K562 (cell line): Measurements from ENCODE around the gene ALOX5. TPM values are rescaled to one million over a fixed set of nuclear protein-coding genes. Genes with fewer than 3 reads are reported as not detected.
A peak's percentile ranks its signal among the peaks of the same experiment; 100 is the strongest.

Source experiments
- ATAC-seq: fragments of 200-7000 bp; cut with Tn5 transposase; 3 replicates; pipeline ENCODE4 v1.9.1; 2020; ENCODE audit warnings: moderate library complexity
- BruUV-seq: library from RNA; stranded (reverse); fragments of 400-500 nt; replicated peaks from 2 replicates; lab custom pipeline; 2021; lab: Mats Ljungman, UMichigan
- CTCF ChIA-PET: fragments of 300-600 bp; formaldehyde crosslinking; extraction: SDS; loops from one replicate; lab custom pipeline; 2021; ENCODE audit warnings: low intra/inter-chr PET ratio; lab: Yijun Ruan, JAX
- POLR2A ChIA-PET: fragments of 300-600, 350-650 bp; sonication (Branson Sonifier 250); formaldehyde crosslinking; extraction: SDS; loops from one replicate; lab custom pipeline; 2021; ENCODE audit warnings: antibody characterized with exemption, inconsistent platforms; lab: Yijun Ruan, JAX
- DNase-seq, 4 experiments: peaks; one replicate each; pipeline versions ENCODE4 v3.0.0 to v3.0.0-alpha.2; 2011 to 2018; ENCODE audit warnings: low spot score in 3 of 4, mixed read lengths in 3 of 4; ENCODE audit errors: extremely low read depth in 1 of 4
- FAIRE-seq: peaks from 2 replicates; lab custom pipeline; 2011; peaks lifted over from hg19 to GRCh38; lab: Jason Lieb, UNC
- H2AFZ ChIP-seq: 2 replicates; pipeline ENCODE4 v1.6.0; 2011; ENCODE audit warnings: low read depth, low read length, control low read depth, inconsistent platforms
- H3K27ac ChIP-seq: fragments of 200-600 bp; 3 replicates; pipeline ENCODE4 v1.8.0; 2011; ENCODE audit warnings: low read depth, mild to moderate bottlenecking, control low read depth, inconsistent platforms, low read length, moderate library complexity, mixed read lengths; ENCODE audit errors: extremely low read depth
- H3K27me3 ChIP-seq, 2 experiments: fragments of 300-600 bp in 1 of 2; 2 replicates in 1 of 2; 3 replicates in 1 of 2; pipeline versions ENCODE4 v1.6.0 to v1.8.0; 2011; ENCODE audit warnings: inconsistent platforms in 2 of 2, low read length in 2 of 2, mild to moderate bottlenecking in 1 of 2, mixed read lengths in 1 of 2, moderate library complexity in 1 of 2; ENCODE audit not compliant: control insufficient read depth in 2 of 2, insufficient read depth in 2 of 2
- H3K36me3 ChIP-seq: fragments of 300-600 bp; 3 replicates; pipeline ENCODE4 v1.8.0; 2011; ENCODE audit warnings: mild to moderate bottlenecking, low read length, inconsistent platforms; ENCODE audit not compliant: control insufficient read depth, insufficient read depth
- H3K4me1 ChIP-seq, 2 experiments: fragments of 200-600 bp in 1 of 2; replicated peaks in 1 of 2; 2 replicates in 1 of 2; 3 replicates in 1 of 2; pipeline versions ENCODE4 v1.5.1 to v1.8.0; 2011; ENCODE audit warnings: inconsistent platforms in 2 of 2, low read length in 2 of 2, mild to moderate bottlenecking in 1 of 2, mixed read lengths in 1 of 2, moderate library complexity in 1 of 2; ENCODE audit not compliant: control insufficient read depth in 2 of 2, insufficient read depth in 2 of 2
- H3K4me2 ChIP-seq: 2 replicates; pipeline ENCODE4 v1.6.1; 2011; ENCODE audit warnings: low read length, control low read depth, inconsistent platforms, mixed read lengths; ENCODE audit not compliant: insufficient read depth
- H3K4me3 ChIP-seq: fragments of 200-600 bp; sonication (generic), shearing (Covaris generic); 2 replicates; pipeline ENCODE4 v1.5.1; 2016; ENCODE audit warnings: control low read depth, inconsistent platforms
- H3K79me2 ChIP-seq: fragments of 200-600 bp; 3 replicates; pipeline ENCODE4 v1.8.0; 2011; ENCODE audit warnings: low read length, inconsistent platforms; ENCODE audit not compliant: control insufficient read depth, insufficient read depth
- H3K9ac ChIP-seq, 2 experiments: 2 replicates each; pipeline versions ENCODE4 v1.6.0 to v1.6.1; 2011; ENCODE audit warnings: low read depth in 2 of 2, low read length in 2 of 2, control low read depth in 1 of 2, inconsistent platforms in 1 of 2, mild to moderate bottlenecking in 1 of 2, mixed read lengths in 1 of 2; ENCODE audit not compliant: insufficient read depth in 1 of 2
- H3K9me1 ChIP-seq: one replicate; pipeline ENCODE4 v1.6.0; 2011; ENCODE audit warnings: inconsistent platforms, mild to moderate bottlenecking, low read length, moderate library complexity; ENCODE audit not compliant: control insufficient read depth, insufficient read depth
- H3K9me3 ChIP-seq: replicated peaks from 2 replicates; pipeline ENCODE4 v1.5.1; 2011; ENCODE audit warnings: low read depth, low read length, inconsistent platforms; ENCODE audit not compliant: control insufficient read depth, insufficient read depth
- H4K20me1 ChIP-seq: replicated peaks from 2 replicates; pipeline ENCODE4 v1.6.1; 2011; ENCODE audit warnings: low read length, inconsistent platforms, mixed read lengths; ENCODE audit not compliant: control insufficient read depth, insufficient read depth
- GATA2 ChIP-seq: sonication (generic); formaldehyde crosslinking; IDR thresholded peaks from 2 replicates; pipeline ENCODE4 v1.4.0; 2020; ENCODE audit warnings: mild to moderate bottlenecking, missing genetic modification reagents
- L3MBTL2 ChIP-seq: fragments of 450-650 bp; IDR thresholded peaks from 2 replicates; pipeline ENCODE4 v1.6.1; 2016; ENCODE audit warnings: mild to moderate bottlenecking, moderate library complexity
- TBP ChIP-seq: optimal IDR thresholded peaks from 2 replicates; pipeline ENCODE3; 2011; ENCODE audit warnings: low read depth, low read length, improper control_type of control experiment
- ZKSCAN8 ChIP-seq: fragments of 200-800 bp; sonication (Bioruptor generic); IDR thresholded peaks from 2 replicates; pipeline ENCODE4 v1.6.1; 2016; ENCODE audit warnings: missing genetic modification characterization, missing compliant biosample characterization
- WGBS: fragments of 100-300 bp; shearing (Covaris generic); methylation state at CpG from one replicate; pipeline ENCODE4 v1.1.6; 2016; ENCODE audit warnings: low coverage, mixed read lengths; ENCODE audit not compliant: insufficient coverage; ENCODE audit errors: missing lambda C conversion rate; 5-methylcytosine and 5-hydroxymethylcytosine counted together
- in situ Hi-C: fragments of 300-500 bp; cut with MboI; formaldehyde crosslinking; loops from 4 replicates; pipeline ENCODE4 v1.15.0; 2018; ENCODE audit warnings: inconsistent platforms, mixed read lengths
- intact Hi-C: fragments of 100-400 bp; cut with micrococcal nuclease; formaldehyde crosslinking; loops from 2 replicates; pipeline ENCODE4 v1.14.2; 2022
- polyA plus RNA-seq, 8 experiments: library from polyadenylated mRNA; depleted of rRNA in 4 of 8; stranded (reverse) in 5 of 8; unstranded in 3 of 8; fragments of >200 nt; fragmentation: Nextera tagmentation in 2 of 8; fragmentation: Illumina TruSeq in 1 of 8; extraction: Ambion mirVana in 2 of 8; extraction: Trizol in 1 of 8; gene quantifications; 2 replicates each; pipeline versions ENCODE4 v1.2.1 to v1.2.3, GENCODE V29; 2011 to 2014; ENCODE audit warnings: inconsistent platforms in 1 of 8, missing spikeins in 1 of 8
- total RNA-seq, 7 experiments: library from RNA; depleted of rRNA in 6 of 7; stranded (reverse); fragments of >200 nt in 6 of 7; fragmentation: Illumina TruSeq in 2 of 7; extraction: Trizol in 2 of 7; gene quantifications; 2 replicates each; pipeline versions ENCODE4 v1.2.1 to v1.2.3, GENCODE V29; 2011 to 2021; ENCODE audit warnings: low replicate concordance in 1 of 7
- TF ChIP-seq, protein P1 (sequence below): sonication (generic); formaldehyde crosslinking; IDR thresholded peaks from 2 replicates; pipeline ENCODE4 v1.8.1; 2023; ENCODE audit warnings: mild to moderate bottlenecking, missing genetic modification reagents, moderate library complexity

Gene ALOX5
- total and polyA plus RNA-seq, 9 of the 15 experiments (the other 6 are each of a cell fraction or from before 2014, with no cell fraction given): 0.10 to 2.4 (median 1.4) TPM

DNA sequence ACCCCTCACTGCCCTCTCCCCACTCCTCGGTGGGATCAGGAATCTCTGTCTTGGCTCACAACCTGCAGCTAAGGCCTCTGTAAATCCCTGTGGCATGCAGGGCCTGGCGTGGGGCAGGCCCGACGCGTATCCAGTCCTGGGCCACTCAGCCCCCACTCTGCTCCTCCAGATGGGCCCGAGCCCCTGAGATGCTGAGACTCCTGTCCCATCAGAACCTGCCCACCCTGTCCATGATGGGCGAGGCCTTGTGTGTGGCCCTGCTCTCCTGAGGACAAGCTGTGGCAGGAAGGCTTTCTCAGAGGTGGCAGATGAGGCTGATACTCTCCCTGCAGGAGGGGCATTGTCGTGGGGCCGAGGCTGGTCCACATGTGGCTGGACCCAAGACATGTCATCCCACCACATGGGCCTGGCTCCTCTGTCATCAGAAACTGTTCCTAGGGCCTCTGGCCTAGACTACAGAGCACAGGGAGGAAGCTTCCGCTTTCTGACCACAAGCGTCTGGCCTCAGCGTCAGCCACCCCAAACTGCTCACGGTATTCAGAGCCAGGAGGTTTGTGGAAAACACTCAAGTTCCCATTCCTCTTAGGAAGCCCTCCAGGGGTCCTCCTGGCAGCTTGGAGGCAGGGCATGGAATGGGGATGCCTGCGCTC lies 6.0 kb downstream of the ALOX5 start:
- Histone ChIP-seq H3K27me3 (peaks cover 0 to 25% of the 10 kb centered on the region in 2 experiments; a peak in 2 of 5 replicates), H3K9ac (peak overlapping the region in 1 of 2 experiments; percentile 56; a peak in 2 of 4 replicates), H3K36me3 (no peaks in the 10 kb centered on the region), H3K4me1 (peaks cover 24 to 26% of the 10 kb centered on the region in 2 experiments), H3K79me2 (no peaks in the 10 kb centered on the region), H3K4me2 (no peak overlapping the region)
- BruUV-seq: no TSS peak
- no peak for DNase-seq
- FAIRE-seq: no peak
- in situ Hi-C loops: no loop called here
- 58% methylated on average over 13 of the region's 14 CpGs for WGBS
- POLR2A ChIA-PET: interaction anchor here (0.6 to 0.9 kb wide), 2 partner anchors 8 to 10 kb away, joined by 3 read pairs; no protein-coding TSS in a partner anchor
- no peak for ATAC-seq
- TF ChIP-seq L3MBTL2 (peak; percentile 22; the same call in 1 of the 2 replicates), TBP (no peak), ZKSCAN8 (no peak), GATA2 (CRISPR knock-in tag) (no peak)
- TF ChIP-seq, protein P1, sequence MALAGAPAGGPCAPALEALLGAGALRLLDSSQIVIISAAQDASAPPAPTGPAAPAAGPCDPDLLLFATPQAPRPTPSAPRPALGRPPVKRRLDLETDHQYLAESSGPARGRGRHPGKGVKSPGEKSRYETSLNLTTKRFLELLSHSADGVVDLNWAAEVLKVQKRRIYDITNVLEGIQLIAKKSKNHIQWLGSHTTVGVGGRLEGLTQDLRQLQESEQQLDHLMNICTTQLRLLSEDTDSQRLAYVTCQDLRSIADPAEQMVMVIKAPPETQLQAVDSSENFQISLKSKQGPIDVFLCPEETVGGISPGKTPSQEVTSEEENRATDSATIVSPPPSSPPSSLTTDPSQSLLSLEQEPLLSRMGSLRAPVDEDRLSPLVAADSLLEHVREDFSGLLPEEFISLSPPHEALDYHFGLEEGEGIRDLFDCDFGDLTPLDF: no peak
- TF ChIP-seq, all 486 proteins: peak for 1
- Histone ChIP-seq H4K20me1 (no peaks in the 10 kb centered on the region), H3K9me1 (no peaks in the 10 kb centered on the region), H3K9me3 (no peaks in the 10 kb centered on the region), H2AFZ (no peak overlapping the region), H3K4me3 (no peak overlapping the region), H3K27ac (no peak overlapping the region)
- intact Hi-C loops: loop anchor here (5.0 to 10.0 kb wide), 2 partner anchors 32 to 125 kb away; no protein-coding TSS in a partner anchor
- CTCF ChIA-PET: no interaction called here
